ENCODE results near the gene SNX3.
"Not testable (repeated sequence)": the region's sequence is repeated elsewhere in the genome, so short reads cannot be mapped to it uniquely, and the experiment has no call there.

The SNX3 gene

GRCh38 chr6:108277831-108278230 lies 17.0 kb upstream of the SNX3 start:
- no peak for TF ChIP-seq CTCF (IDR thresholded peaks at IDR 0.05; ENCODE audit: poor library complexity, severe bottlenecking)
- H3K4me3 ChIP-seq (ENCODE audit: severe bottlenecking): no peak overlapping the region
- ATAC-seq (ENCODE audit: low read depth) (no peak), DNase-seq (ENCODE audit: low spot score) (no peak)
- no peaks in the 10 kb centered on the region for H3K4me1 ChIP-seq (ENCODE audit: insufficient read depth, poor library complexity, severe bottlenecking)
- no peaks in the 10 kb centered on the region for H3K36me3 ChIP-seq (ENCODE audit: low read depth)
- no peak overlapping the region for H3K27ac ChIP-seq (ENCODE audit: poor library complexity, severe bottlenecking)
- H3K27me3 ChIP-seq (ENCODE audit: insufficient read depth, poor library complexity, severe bottlenecking): no peaks in the 10 kb centered on the region
- no peaks in the 10 kb centered on the region for H3K9me3 ChIP-seq (ENCODE audit: severe bottlenecking)

- Histone ChIP-seq H3K4me1 (ENCODE audit: insufficient read depth, poor library complexity, severe bottlenecking) (no peaks in the 10 kb centered on the region), H3K27me3 (ENCODE audit: insufficient read depth, poor library complexity, severe bottlenecking) (no peaks in the 10 kb centered on the region), H3K9me3 (ENCODE audit: severe bottlenecking) (no peaks in the 10 kb centered on the region), H3K36me3 (ENCODE audit: low read depth) (no peaks in the 10 kb centered on the region), H3K4me3 (ENCODE audit: severe bottlenecking) (no peak overlapping the region), H3K27ac (ENCODE audit: poor library complexity, severe bottlenecking) (no peak overlapping the region)
- DNase-seq (ENCODE audit: low spot score) (no peak), ATAC-seq (ENCODE audit: low read depth) (no peak)
- TF ChIP-seq CTCF (IDR thresholded peaks at IDR 0.05; ENCODE audit: poor library complexity, severe bottlenecking): no peak
These were observed 16.5 kb upstream of the SNX3 start for GRCh38 chr6:108277295-108277694.

- no peaks in the 10 kb centered on the region for H3K9me3 ChIP-seq (ENCODE audit: severe bottlenecking)
- H3K4me1 ChIP-seq (ENCODE audit: insufficient read depth, poor library complexity, severe bottlenecking): no peaks in the 10 kb centered on the region
- no peak overlapping the region for H3K4me3 ChIP-seq (ENCODE audit: severe bottlenecking)
- no peaks in the 10 kb centered on the region for H3K36me3 ChIP-seq (ENCODE audit: low read depth)
- DNase-seq (ENCODE audit: low spot score) (no peak), ATAC-seq (ENCODE audit: low read depth) (no peak)
- no peaks in the 10 kb centered on the region for H3K27me3 ChIP-seq (ENCODE audit: insufficient read depth, poor library complexity, severe bottlenecking)
- no peak for TF ChIP-seq CTCF (IDR thresholded peaks at IDR 0.05; ENCODE audit: poor library complexity, severe bottlenecking)
- no peak overlapping the region for H3K27ac ChIP-seq (ENCODE audit: poor library complexity, severe bottlenecking)
These were observed 15.1 kb upstream of the SNX3 start for GRCh38 chr6:108275976-108276375.

GRCh38 chr6:108274546-108274945 lies 13.7 kb upstream of the SNX3 start:
- no peak overlapping the region for H3K27ac ChIP-seq (ENCODE audit: poor library complexity, severe bottlenecking)
- H3K36me3 ChIP-seq (ENCODE audit: low read depth): no peaks in the 10 kb centered on the region
- DNase-seq (ENCODE audit: low spot score): no peak

GRCh38 chr6:108269955-108270354 lies 9.1 kb upstream of the SNX3 start:
- not testable (repeated sequence) for H3K9me3 ChIP-seq (ENCODE audit: severe bottlenecking); H3K27me3 ChIP-seq (ENCODE audit: insufficient read depth, poor library complexity, severe bottlenecking); H3K36me3 ChIP-seq (ENCODE audit: low read depth); ATAC-seq (ENCODE audit: low read depth); DNase-seq (ENCODE audit: low spot score); H3K4me3 ChIP-seq (ENCODE audit: severe bottlenecking); H3K27ac ChIP-seq (ENCODE audit: poor library complexity, severe bottlenecking); H3K4me1 ChIP-seq (ENCODE audit: insufficient read depth, poor library complexity, severe bottlenecking)

More at GRCh38 chr6:108274546-108274945, 13.7 kb upstream of the SNX3 start:
- no peaks in the 10 kb centered on the region for H3K9me3 ChIP-seq (ENCODE audit: severe bottlenecking)
- no peak for ATAC-seq (ENCODE audit: low read depth)
- no peak for TF ChIP-seq CTCF (IDR thresholded peaks at IDR 0.05; ENCODE audit: poor library complexity, severe bottlenecking)
- H3K4me1 ChIP-seq (ENCODE audit: insufficient read depth, poor library complexity, severe bottlenecking): no peaks in the 10 kb centered on the region
- H3K4me3 ChIP-seq (ENCODE audit: severe bottlenecking): no peak overlapping the region
- no peaks in the 10 kb centered on the region for H3K27me3 ChIP-seq (ENCODE audit: insufficient read depth, poor library complexity, severe bottlenecking)

Data from RWPE2 (cell line).